Testis (tissue), 2 donors: ENCODE data around the gene RERE.

ENCODE experiments used
- POLR2A ChIP-seq: fragments of 450-650 bp; IDR thresholded peaks from one replicate; pipeline ENCODE4 v1.6.1; 2017; ENCODE audit warnings: antibody characterized with exemption, mild to moderate bottlenecking, moderate library complexity
- TF ChIP-seq, protein P1 (sequence below), 3 experiments: fragments of 450-650 bp in 2 of 3; fragments of 200-600 bp in 1 of 3; sonication (generic) in 1 of 3; IDR thresholded peaks; one replicate each; pipeline ENCODE4 v1.5.1; 2016 to 2019; ENCODE audit warnings: antibody characterized with exemption in 3 of 3, mild to moderate bottlenecking in 2 of 3, moderate library complexity in 1 of 3

GRCh38 chr1:8438489-8438888 is 379.0 kb downstream of the RERE start:
- TF ChIP-seq, protein P1, sequence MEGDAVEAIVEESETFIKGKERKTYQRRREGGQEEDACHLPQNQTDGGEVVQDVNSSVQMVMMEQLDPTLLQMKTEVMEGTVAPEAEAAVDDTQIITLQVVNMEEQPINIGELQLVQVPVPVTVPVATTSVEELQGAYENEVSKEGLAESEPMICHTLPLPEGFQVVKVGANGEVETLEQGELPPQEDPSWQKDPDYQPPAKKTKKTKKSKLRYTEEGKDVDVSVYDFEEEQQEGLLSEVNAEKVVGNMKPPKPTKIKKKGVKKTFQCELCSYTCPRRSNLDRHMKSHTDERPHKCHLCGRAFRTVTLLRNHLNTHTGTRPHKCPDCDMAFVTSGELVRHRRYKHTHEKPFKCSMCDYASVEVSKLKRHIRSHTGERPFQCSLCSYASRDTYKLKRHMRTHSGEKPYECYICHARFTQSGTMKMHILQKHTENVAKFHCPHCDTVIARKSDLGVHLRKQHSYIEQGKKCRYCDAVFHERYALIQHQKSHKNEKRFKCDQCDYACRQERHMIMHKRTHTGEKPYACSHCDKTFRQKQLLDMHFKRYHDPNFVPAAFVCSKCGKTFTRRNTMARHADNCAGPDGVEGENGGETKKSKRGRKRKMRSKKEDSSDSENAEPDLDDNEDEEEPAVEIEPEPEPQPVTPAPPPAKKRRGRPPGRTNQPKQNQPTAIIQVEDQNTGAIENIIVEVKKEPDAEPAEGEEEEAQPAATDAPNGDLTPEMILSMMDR (IDR thresholded peaks at IDR 0.05), result no peak
- TF ChIP-seq POLR2A, result no peak
